IMR-90 (cell line): ENCODE results near the gene ORC1. TPM values are rescaled to one million over a fixed set of nuclear protein-coding genes. Genes with fewer than 3 reads are reported as not detected.

Experiments used
- ATAC-seq: fragments of 200-7000 bp; cut with Tn5 transposase; 2 replicates; pipeline ENCODE4 v1.9.1; 2020; ENCODE audit warnings: low read depth, mild to moderate bottlenecking, moderate library complexity
- BruUV-seq: library from RNA; stranded (reverse); fragments of 400-500 nt; replicated peaks from 2 replicates; lab custom pipeline; 2021; lab: Mats Ljungman, UMichigan
- CTCF ChIA-PET: fragments of 300-600 bp; formaldehyde crosslinking; extraction: SDS; loops from one replicate; lab custom pipeline; 2021; ENCODE audit warnings: antibody characterized with exemption; lab: Yijun Ruan, JAX
- POLR2A ChIA-PET: fragments of 300-600 bp; sonication (Branson Sonifier 250); formaldehyde crosslinking; loops from one replicate; lab custom pipeline; 2022; ENCODE audit warnings: antibody characterized with exemption; ENCODE audit not compliant: unreplicated experiment; lab: Charles Lee
- DNase-seq: peaks from one replicate; pipeline ENCODE4 v3.0.0; 2013
- H2AFZ ChIP-seq: replicated peaks from 2 replicates; pipeline ENCODE3; 2013; ENCODE audit warnings: low read length, mild to moderate bottlenecking; ENCODE audit not compliant: poor library complexity
- H2AK5ac ChIP-seq: 2 replicates; pipeline ENCODE4 v1.6.1; 2013; ENCODE audit warnings: low read depth, low read length, inconsistent platforms
- H2AK9ac ChIP-seq: replicated peaks from 2 replicates; pipeline ENCODE3; 2013; ENCODE audit warnings: mild to moderate bottlenecking, low read depth, low read length, moderate library complexity; ENCODE audit not compliant: poor library complexity
- H2BK120ac ChIP-seq: 2 replicates; pipeline ENCODE4 v1.6.1; 2013; ENCODE audit warnings: low read depth, low read length, inconsistent platforms
- H2BK15ac ChIP-seq: 3 replicates; pipeline ENCODE4 v1.6.1; 2013; ENCODE audit warnings: low read depth, low read length, inconsistent platforms
- H2BK20ac ChIP-seq: 2 replicates; pipeline ENCODE4 v1.6.1; 2013; ENCODE audit warnings: low read depth, mild to moderate bottlenecking, inconsistent platforms, low read length, moderate library complexity
- H2BK5ac ChIP-seq: 2 replicates; pipeline ENCODE4 v1.6.1; 2013; ENCODE audit warnings: mild to moderate bottlenecking, low read depth, low read length, inconsistent platforms; ENCODE audit not compliant: poor library complexity, severe bottlenecking
- H3K14ac ChIP-seq: replicated peaks from 2 replicates; pipeline ENCODE4 v1.6.1; 2013; ENCODE audit warnings: low read depth, low read length, inconsistent platforms
- H3K18ac ChIP-seq: 2 replicates; pipeline ENCODE4 v1.6.1; 2013; ENCODE audit warnings: low read depth, low read length, control low read depth
- H3K23ac ChIP-seq: 2 replicates; pipeline ENCODE4 v1.6.1; 2013; ENCODE audit warnings: low read depth, low read length, inconsistent platforms
- H3K27ac ChIP-seq: 2 replicates; pipeline ENCODE4 v1.5.1; 2013; ENCODE audit warnings: mild to moderate bottlenecking, control low read depth, low read length; ENCODE audit not compliant: insufficient read depth
- H3K27me3 ChIP-seq: 2 replicates; pipeline ENCODE4 v1.6.1; 2013; ENCODE audit warnings: low read length; ENCODE audit not compliant: control insufficient read depth, insufficient read depth
- H3K36me3 ChIP-seq: 2 replicates; pipeline ENCODE4 v1.6.1; 2013; ENCODE audit warnings: low read length, mixed read lengths; ENCODE audit not compliant: control insufficient read depth, insufficient read depth
- H3K4ac ChIP-seq: 2 replicates; pipeline ENCODE4 v1.6.1; 2013; ENCODE audit warnings: low read depth, low read length, inconsistent platforms
- H3K4me1 ChIP-seq: 2 replicates; pipeline ENCODE4 v1.6.1; 2013; ENCODE audit warnings: low read length, mixed read lengths; ENCODE audit not compliant: control insufficient read depth, insufficient read depth
- H3K4me2 ChIP-seq: 2 replicates; pipeline ENCODE4 v1.6.1; 2013; ENCODE audit warnings: low read depth, mild to moderate bottlenecking, control low read depth, low read length, moderate library complexity
- H3K4me3 ChIP-seq: 2 replicates; pipeline ENCODE4 v1.5.1; 2013; ENCODE audit warnings: low read depth, mild to moderate bottlenecking, control low read depth, low read length, moderate library complexity; ENCODE audit not compliant: insufficient read depth
- H3K56ac ChIP-seq: 2 replicates; pipeline ENCODE4 v1.6.1; 2013; ENCODE audit warnings: low read length, inconsistent platforms; ENCODE audit not compliant: insufficient read depth; ENCODE audit errors: extremely low read depth
- H3K79me1 ChIP-seq, 2 experiments: 2 replicates each; pipeline ENCODE4 v1.6.1; 2013; ENCODE audit warnings: low read length in 2 of 2, inconsistent platforms in 1 of 2, low read depth in 1 of 2
- H3K9ac ChIP-seq: 2 replicates; pipeline ENCODE4 v1.6.1; 2013; ENCODE audit warnings: low read depth, low read length, control low read depth
- H3K9me1 ChIP-seq: 2 replicates; pipeline ENCODE4 v1.6.1; 2013; ENCODE audit warnings: low read length, inconsistent platforms; ENCODE audit not compliant: insufficient read depth
- H3K9me3 ChIP-seq: 2 replicates; pipeline ENCODE4 v1.6.1; 2013; ENCODE audit warnings: low read length; ENCODE audit not compliant: control insufficient read depth, insufficient read depth
- H4K20me1 ChIP-seq: 2 replicates; pipeline ENCODE4 v1.6.1; 2013; ENCODE audit warnings: low read length, inconsistent platforms; ENCODE audit not compliant: insufficient read depth
- H4K5ac ChIP-seq: 2 replicates; pipeline ENCODE4 v1.6.1; 2013; ENCODE audit warnings: mild to moderate bottlenecking, low read depth, low read length, control low read depth
- H4K8ac ChIP-seq, 2 experiments: 2 replicates each; pipeline ENCODE4 v1.6.1; 2013; ENCODE audit warnings: low read depth in 2 of 2, low read length in 2 of 2, control low read depth in 1 of 2, inconsistent platforms in 1 of 2
- H4K91ac ChIP-seq: 2 replicates; pipeline ENCODE4 v1.6.1; 2013; ENCODE audit warnings: low read depth, low read length, inconsistent platforms; ENCODE audit not compliant: insufficient read depth
- BHLHE40 ChIP-seq: fragments of 150-350 bp; IDR thresholded peaks from 2 replicates; pipeline ENCODE4 v1.6.1; 2016; ENCODE audit warnings: mild to moderate bottlenecking, low read depth, low read length
- CEBPB ChIP-seq: IDR thresholded peaks from 2 replicates; pipeline ENCODE4 v1.6.1; 2012; ENCODE audit warnings: low read depth, low read length, improper control_type of control experiment
- CHD1 ChIP-seq: IDR thresholded peaks from 2 replicates; pipeline ENCODE4 v1.6.1; 2012; ENCODE audit warnings: low read depth, low read length, improper control_type of control experiment
- ELK1 ChIP-seq: fragments of 150-350 bp; IDR thresholded peaks from 2 replicates; pipeline ENCODE4 v1.6.1; 2016; ENCODE audit warnings: low read depth, mild to moderate bottlenecking, low read length, moderate library complexity, borderline replicate concordance
- FOS ChIP-seq: fragments of 150-350 bp; IDR thresholded peaks from 2 replicates; pipeline ENCODE4 v1.6.1; 2016; ENCODE audit warnings: low read depth, low read length
- MAFK ChIP-seq: IDR thresholded peaks from 2 replicates; pipeline ENCODE4 v1.6.1; 2012; ENCODE audit warnings: low read depth, low read length, improper control_type of control experiment
- MAZ ChIP-seq: IDR thresholded peaks from 2 replicates; pipeline ENCODE4 v1.6.1; 2012; ENCODE audit warnings: low read depth, mild to moderate bottlenecking, low read length, improper control_type of control experiment, moderate library complexity, borderline replicate concordance
- MXI1 ChIP-seq: IDR thresholded peaks from 2 replicates; pipeline ENCODE4 v1.6.1; 2012; ENCODE audit warnings: low read depth, mild to moderate bottlenecking, low read length, moderate library complexity, borderline replicate concordance
- RAD21 ChIP-seq: IDR thresholded peaks from 2 replicates; pipeline ENCODE4 v1.6.1; 2012; ENCODE audit warnings: low read length, improper control_type of control experiment
- RCOR1 ChIP-seq: IDR thresholded peaks from 2 replicates; pipeline ENCODE4 v1.6.1; 2012; ENCODE audit warnings: mild to moderate bottlenecking, low read length, improper control_type of control experiment; ENCODE audit not compliant: insufficient replicate concordance
- RFX5 ChIP-seq: IDR thresholded peaks from 2 replicates; pipeline ENCODE4 v1.8.0; 2012; ENCODE audit warnings: low read depth, mild to moderate bottlenecking, low read length, moderate library complexity
- SMC3 ChIP-seq: fragments of 150-350 bp; IDR thresholded peaks from 2 replicates; pipeline ENCODE4 v1.6.1; 2016; ENCODE audit warnings: low read depth, mild to moderate bottlenecking, antibody characterized with exemption, low read length, moderate library complexity
- WGBS, 2 experiments: methylation state at CpG; one replicate each; pipeline versions ENCODE4 v1.1.5 to v1.1.7; 2013; ENCODE audit warnings: missing lambda C conversion rate in 2 of 2; ENCODE audit not compliant: insufficient read length in 1 of 2; ENCODE audit errors: extremely low coverage in 2 of 2; 5-methylcytosine and 5-hydroxymethylcytosine counted together
- dilution Hi-C: fragments of 300-500 bp; cut with HindIII; formaldehyde crosslinking; loops from one replicate; pipeline ENCODE4 v1.14.3; 2018; ENCODE audit warnings: low sequenced_read_pairs; ENCODE audit not compliant: unreplicated experiment
- in situ Hi-C: fragments of 300-500 bp; cut with MboI; formaldehyde crosslinking; loops from 3 replicates; pipeline ENCODE4 v1.14.3; 2019; ENCODE audit warnings: low sequenced_read_pairs, inconsistent platforms, mixed read lengths
- intact Hi-C: fragments of 100-400 bp; cut with micrococcal nuclease; formaldehyde crosslinking; loops from 2 replicates; pipeline ENCODE4 v1.10.0; 2022
- polyA plus RNA-seq, 3 experiments: library from polyadenylated mRNA; depleted of rRNA; stranded (reverse); fragments of >200 nt; gene quantifications; 2 replicates each; pipeline ENCODE4 v1.2.3, GENCODE V29; 2012; ENCODE audit warnings: low replicate concordance in 1 of 3
- total RNA-seq: library from RNA; depleted of rRNA; stranded (reverse); fragments of >200 nt; gene quantifications from 2 replicates; pipeline ENCODE4 v1.2.3, GENCODE V29; 2012
- TF ChIP-seq, protein P1 (sequence below): conservative IDR thresholded peaks from 2 replicates; pipeline ENCODE4 v1.5.1; 2012; ENCODE audit warnings: mild to moderate bottlenecking, low read depth, low read length, improper control_type of control experiment
- TF ChIP-seq, protein P2 (sequence below): fragments of 150-350 bp; IDR thresholded peaks from 2 replicates; pipeline ENCODE4 v1.6.1; 2017; ENCODE audit warnings: mild to moderate bottlenecking, antibody characterized with exemption, low read length, low read depth

The ORC1 gene
- total and polyA plus RNA-seq, 2 of the 4 experiments (the other 2 are of a cell fraction) = 6.3 to 10.6 TPM

GRCh38 chr1:52400131-52400530 is 4.1 kb downstream of the ORC1 start:
- no peak for DNase-seq
- no peak overlapping the region for H3K18ac ChIP-seq
- H3K9me1 ChIP-seq = no peaks in the 10 kb centered on the region
- no peak overlapping the region for H2BK20ac ChIP-seq
- CTCF ChIA-PET = no interaction called here
- H3K9me3 ChIP-seq = no peaks in the 10 kb centered on the region
- no peak overlapping the region for H3K9ac ChIP-seq
- no peak overlapping the region for H3K14ac ChIP-seq
- peaks cover 8% of the 10 kb centered on the region for H3K36me3 ChIP-seq
- no peak overlapping the region for H4K8ac ChIP-seq
- H4K91ac ChIP-seq = no peak overlapping the region
- TF ChIP-seq BHLHE40 (no peak), ELK1 (no peak), CHD1 (no peak), RAD21 (no peak), MXI1 (no peak), RFX5 (no peak), FOS (no peak), SMC3 (no peak), MAZ (no peak), RCOR1 (no peak), CEBPB (no peak), MAFK (no peak)
- TF ChIP-seq, protein P1, sequence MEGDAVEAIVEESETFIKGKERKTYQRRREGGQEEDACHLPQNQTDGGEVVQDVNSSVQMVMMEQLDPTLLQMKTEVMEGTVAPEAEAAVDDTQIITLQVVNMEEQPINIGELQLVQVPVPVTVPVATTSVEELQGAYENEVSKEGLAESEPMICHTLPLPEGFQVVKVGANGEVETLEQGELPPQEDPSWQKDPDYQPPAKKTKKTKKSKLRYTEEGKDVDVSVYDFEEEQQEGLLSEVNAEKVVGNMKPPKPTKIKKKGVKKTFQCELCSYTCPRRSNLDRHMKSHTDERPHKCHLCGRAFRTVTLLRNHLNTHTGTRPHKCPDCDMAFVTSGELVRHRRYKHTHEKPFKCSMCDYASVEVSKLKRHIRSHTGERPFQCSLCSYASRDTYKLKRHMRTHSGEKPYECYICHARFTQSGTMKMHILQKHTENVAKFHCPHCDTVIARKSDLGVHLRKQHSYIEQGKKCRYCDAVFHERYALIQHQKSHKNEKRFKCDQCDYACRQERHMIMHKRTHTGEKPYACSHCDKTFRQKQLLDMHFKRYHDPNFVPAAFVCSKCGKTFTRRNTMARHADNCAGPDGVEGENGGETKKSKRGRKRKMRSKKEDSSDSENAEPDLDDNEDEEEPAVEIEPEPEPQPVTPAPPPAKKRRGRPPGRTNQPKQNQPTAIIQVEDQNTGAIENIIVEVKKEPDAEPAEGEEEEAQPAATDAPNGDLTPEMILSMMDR = no peak
- TF ChIP-seq, protein P2, sequence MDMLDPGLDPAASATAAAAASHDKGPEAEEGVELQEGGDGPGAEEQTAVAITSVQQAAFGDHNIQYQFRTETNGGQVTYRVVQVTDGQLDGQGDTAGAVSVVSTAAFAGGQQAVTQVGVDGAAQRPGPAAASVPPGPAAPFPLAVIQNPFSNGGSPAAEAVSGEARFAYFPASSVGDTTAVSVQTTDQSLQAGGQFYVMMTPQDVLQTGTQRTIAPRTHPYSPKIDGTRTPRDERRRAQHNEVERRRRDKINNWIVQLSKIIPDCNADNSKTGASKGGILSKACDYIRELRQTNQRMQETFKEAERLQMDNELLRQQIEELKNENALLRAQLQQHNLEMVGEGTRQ = no peak
- H3K27ac ChIP-seq = no peak overlapping the region
- dilution Hi-C loops = no loop called here
- H2BK15ac ChIP-seq = no peak overlapping the region
- ATAC-seq = no peak
- no peaks in the 10 kb centered on the region for H4K20me1 ChIP-seq
- peaks cover 10 to 32% of the 10 kb centered on the region in 2 experiments; a peak in 3 of 4 replicates for H3K79me1 ChIP-seq
- no peak overlapping the region for H3K4ac ChIP-seq
- intact Hi-C loops = no loop called here
- H3K56ac ChIP-seq = no peak overlapping the region
- no peak overlapping the region for H3K23ac ChIP-seq
- H3K4me3 ChIP-seq = no peak overlapping the region
- H4K5ac ChIP-seq = no peak overlapping the region
- H2AFZ ChIP-seq = no peak overlapping the region
- no peak overlapping the region for H3K4me2 ChIP-seq
- BruUV-seq = no TSS peak
- no peak overlapping the region for H2AK5ac ChIP-seq
- 64% methylated on average over 2 of the region's 6 CpGs; no CpG with 5 or more reads in 1 of the 2 experiments for WGBS, 2 experiments
- POLR2A ChIA-PET = no interaction called here
- no peak overlapping the region for H2BK5ac ChIP-seq
- no peak overlapping the region for H2AK9ac ChIP-seq
- in situ Hi-C loops = loop anchor here (10.0 kb wide), 1 partner anchor 285 kb away; no protein-coding TSS in a partner anchor
- no peaks in the 10 kb centered on the region for H3K27me3 ChIP-seq
- H3K4me1 ChIP-seq = no peaks in the 10 kb centered on the region
- no peak overlapping the region for H2BK120ac ChIP-seq
